Cardiac muscle cell (in vitro differentiated cells and primary cell): ENCODE data around the gene TCP11L2. TPM values are rescaled to one million over a fixed set of nuclear protein-coding genes. Genes with fewer than 3 reads are reported as not detected.
"Not testable (repeated sequence)": the region's sequence is repeated elsewhere in the genome, so short reads cannot be mapped to it uniquely, and the experiment has no call there.

ENCODE experiments used
- DNase-seq, 2 donors: peaks; one replicate each; pipeline versions ENCODE4 v3.0.0 to v3.0.0-alpha.2; 2010 to 2017; ENCODE audit warnings: low read depth in 1 of 2, low spot score in 1 of 2
- H3K27ac ChIP-seq: fragments of 200-600 bp; sonication (generic); 2 replicates; pipeline ENCODE4 v1.5.1; 2016
- H3K27me3 ChIP-seq: fragments of 200-600 bp; sonication (generic); 2 replicates; pipeline ENCODE4 v1.6.0; 2016; ENCODE audit warnings: control low read depth
- H3K36me3 ChIP-seq: fragments of 200-600 bp; sonication (generic); 2 replicates; pipeline ENCODE4 v1.5.1; 2016; ENCODE audit warnings: control low read depth
- H3K4me1 ChIP-seq: fragments of 200-600 bp; sonication (generic); 2 replicates; pipeline ENCODE4 v1.8.1; 2017; ENCODE audit warnings: low read depth, mild to moderate bottlenecking, mixed run types
- H3K4me3 ChIP-seq: fragments of 200-600 bp; sonication (generic); 2 replicates; pipeline ENCODE4 v1.5.1; 2016; ENCODE audit warnings: mild to moderate bottlenecking
- H3K9me3 ChIP-seq: fragments of 200-600 bp; sonication (generic); 2 replicates; pipeline ENCODE4 v1.5.1; 2017; ENCODE audit warnings: low read depth, mild to moderate bottlenecking, control low read depth
- CTCF ChIP-seq: IDR thresholded peaks from 2 replicates; pipeline ENCODE4 v1.5.1; 2012; ENCODE audit warnings: low read depth, mild to moderate bottlenecking, low read length
- polyA plus RNA-seq: library from polyadenylated mRNA; unstranded; fragments of >200 nt; fragmentation: Nextera tagmentation; extraction: Ambion mirVana; gene quantifications from 2 replicates; pipeline ENCODE4 v1.2.1, GENCODE V29; 2016
- total RNA-seq: library from RNA; depleted of rRNA; stranded (reverse); fragments of >200 nt; gene quantifications from 2 replicates; pipeline ENCODE4 v1.2.3, GENCODE V29; 2016

TCP11L2 gene
- total and polyA plus RNA-seq, 2 experiments from 2014 or later = 9.0 to 22.1 TPM

DNA sequence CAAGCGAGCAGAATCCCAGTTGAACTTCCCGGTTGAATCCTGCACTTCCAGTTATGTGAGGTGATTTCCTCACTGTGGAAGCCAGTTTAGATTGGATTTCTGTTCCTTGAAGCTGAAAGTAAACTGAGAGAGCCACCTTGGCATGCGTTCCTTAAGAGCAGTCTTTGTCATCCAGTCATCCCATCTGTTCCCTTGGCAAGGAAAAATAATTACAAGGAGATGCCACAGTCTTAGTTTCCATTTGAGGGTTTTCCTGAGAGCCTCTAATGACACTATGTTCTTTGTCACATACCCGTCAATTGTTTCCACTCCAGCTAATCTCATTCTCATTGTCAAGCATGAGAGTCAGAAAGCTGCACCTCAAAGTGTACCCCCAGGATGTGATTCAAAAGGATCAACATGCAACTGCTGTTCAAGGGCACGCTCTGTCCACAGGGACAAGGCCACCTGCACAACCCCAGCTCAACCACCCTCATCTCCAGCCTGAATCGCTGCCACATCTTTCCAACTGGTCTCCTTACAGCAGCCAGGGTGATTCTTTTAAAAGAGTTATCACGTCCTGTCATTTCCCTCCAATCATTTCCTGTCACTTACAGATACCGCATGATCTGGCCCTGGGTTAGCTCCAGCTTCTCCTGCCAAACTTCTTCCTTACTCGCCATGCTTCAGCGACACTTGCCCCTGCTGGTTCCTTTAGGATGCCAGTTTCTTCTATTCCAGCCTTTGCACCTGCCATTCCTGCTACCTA, 18.0 kb upstream of the TCP11L2 start:
- Histone ChIP-seq H3K4me1 (peaks cover 23% of the 10 kb centered on the region), H3K27ac (no peak overlapping the region), H3K36me3 (no peaks in the 10 kb centered on the region), H3K27me3 (no peaks in the 10 kb centered on the region), H3K4me3 (no peak overlapping the region), H3K9me3 (no peaks in the 10 kb centered on the region)
- TF ChIP-seq CTCF = no peak
- DNase-seq = no peak

DNA sequence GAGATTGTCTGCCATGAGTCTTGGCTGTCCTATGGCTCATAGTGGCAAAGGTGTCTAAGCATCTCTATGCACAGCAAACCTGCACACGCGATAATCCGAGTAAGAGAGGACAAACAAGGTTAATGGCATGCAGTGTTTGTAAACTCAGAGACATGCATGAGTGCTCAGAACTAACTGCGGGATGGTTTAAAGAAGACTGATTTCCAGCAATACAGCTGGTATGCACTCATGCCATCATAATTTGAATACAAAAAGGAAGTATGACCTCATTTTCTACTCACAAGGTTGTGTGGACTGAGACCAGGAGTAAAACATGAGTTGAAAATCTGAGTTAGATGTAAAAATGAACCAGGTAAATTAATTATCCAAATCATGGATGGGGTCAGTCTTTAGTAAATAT, 16.6 kb upstream of the TCP11L2 start:
- no peak for DNase-seq
- H3K36me3 ChIP-seq = no peaks in the 10 kb centered on the region
- H3K4me1 ChIP-seq = peaks cover 16% of the 10 kb centered on the region
- no peak for TF ChIP-seq CTCF
- no peak overlapping the region for H3K4me3 ChIP-seq
- H3K27ac ChIP-seq = no peak overlapping the region
- no peaks in the 10 kb centered on the region for H3K9me3 ChIP-seq
- no peaks in the 10 kb centered on the region for H3K27me3 ChIP-seq

DNA sequence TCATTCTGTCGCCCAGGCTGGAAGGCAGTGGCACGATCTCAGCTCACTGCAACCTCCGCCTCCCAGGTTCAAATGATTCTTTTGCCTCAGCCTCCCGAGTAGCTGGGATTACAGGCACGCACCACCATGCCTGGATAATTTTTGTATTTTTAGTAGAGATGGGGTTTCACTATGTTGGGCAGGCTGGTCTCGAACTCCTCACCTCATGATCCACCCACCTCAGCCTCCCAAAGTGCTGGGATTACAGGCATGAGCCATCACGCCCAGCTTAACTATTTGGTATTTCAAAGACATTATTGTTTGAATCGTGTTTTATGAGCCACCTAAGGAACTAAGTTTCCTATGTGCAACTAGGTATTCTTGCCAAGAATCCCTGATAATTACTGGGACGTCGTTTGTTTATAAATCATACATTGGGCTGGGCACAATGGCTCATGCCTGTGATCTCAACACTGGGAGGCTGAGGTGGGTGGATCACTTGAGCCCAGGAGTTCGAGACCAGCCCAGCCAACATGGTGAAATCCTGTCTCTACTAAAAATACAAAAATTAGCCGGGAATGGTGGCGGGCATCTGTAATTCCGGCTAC, 15.9 kb upstream of the TCP11L2 start:
- not testable (repeated sequence) for H3K4me1 ChIP-seq, DNase-seq, H3K4me3 ChIP-seq, H3K36me3 ChIP-seq, H3K9me3 ChIP-seq, H3K27ac ChIP-seq, H3K27me3 ChIP-seq

DNA sequence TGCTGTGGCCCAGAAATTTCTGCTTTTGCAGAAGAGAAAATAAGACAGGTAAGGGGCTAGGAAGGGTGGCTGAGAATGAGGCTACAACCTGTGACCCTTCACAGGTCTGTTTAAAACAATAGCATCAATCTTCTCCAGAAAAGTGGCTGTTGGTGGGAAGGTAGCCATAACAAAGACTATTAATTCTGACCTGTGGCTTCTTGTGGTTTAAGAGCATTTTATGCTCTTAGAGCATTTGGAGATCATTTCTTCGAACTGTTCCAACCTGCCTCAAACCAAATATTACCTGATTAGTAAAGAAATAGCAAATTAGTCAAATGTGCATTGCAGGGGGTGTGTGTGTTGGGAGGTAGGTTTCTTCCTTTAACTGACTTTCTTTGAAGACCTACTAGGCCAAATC, 15.2 kb upstream of the TCP11L2 start:
- Histone ChIP-seq H3K9me3 (no peaks in the 10 kb centered on the region), H3K4me1 (peaks cover 8% of the 10 kb centered on the region), H3K27me3 (no peaks in the 10 kb centered on the region), H3K4me3 (no peak overlapping the region), H3K36me3 (no peaks in the 10 kb centered on the region), H3K27ac (no peak overlapping the region)
- DNase-seq = no peak
- TF ChIP-seq CTCF = no peak

DNA sequence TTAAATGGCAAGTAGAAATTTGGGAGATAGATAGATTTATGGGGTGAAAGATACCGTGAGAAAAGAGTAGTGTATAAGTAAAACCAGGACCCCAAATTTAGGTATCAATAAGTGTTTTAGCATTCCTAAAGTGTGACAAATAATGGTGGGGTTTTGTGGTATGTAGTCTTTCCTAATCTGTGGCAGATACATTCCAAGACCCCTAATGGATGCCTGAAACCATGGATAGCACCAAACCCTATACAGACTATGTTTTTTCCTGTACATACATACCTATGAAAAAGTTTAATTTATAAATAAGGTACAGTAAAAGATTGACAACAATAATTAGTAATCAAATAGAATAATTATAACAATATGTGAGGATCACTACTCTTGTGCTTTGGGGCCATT, 14.4 kb upstream of the TCP11L2 start:
- DNase-seq = peak in 1 of 2 donors; percentile 6
- no peaks in the 10 kb centered on the region for H3K36me3 ChIP-seq
- no peaks in the 10 kb centered on the region for H3K9me3 ChIP-seq
- H3K4me3 ChIP-seq = no peak overlapping the region
- H3K27ac ChIP-seq = no peak overlapping the region
- no peaks in the 10 kb centered on the region for H3K27me3 ChIP-seq
- peaks cover 8% of the 10 kb centered on the region for H3K4me1 ChIP-seq
- no peak for TF ChIP-seq CTCF

DNA sequence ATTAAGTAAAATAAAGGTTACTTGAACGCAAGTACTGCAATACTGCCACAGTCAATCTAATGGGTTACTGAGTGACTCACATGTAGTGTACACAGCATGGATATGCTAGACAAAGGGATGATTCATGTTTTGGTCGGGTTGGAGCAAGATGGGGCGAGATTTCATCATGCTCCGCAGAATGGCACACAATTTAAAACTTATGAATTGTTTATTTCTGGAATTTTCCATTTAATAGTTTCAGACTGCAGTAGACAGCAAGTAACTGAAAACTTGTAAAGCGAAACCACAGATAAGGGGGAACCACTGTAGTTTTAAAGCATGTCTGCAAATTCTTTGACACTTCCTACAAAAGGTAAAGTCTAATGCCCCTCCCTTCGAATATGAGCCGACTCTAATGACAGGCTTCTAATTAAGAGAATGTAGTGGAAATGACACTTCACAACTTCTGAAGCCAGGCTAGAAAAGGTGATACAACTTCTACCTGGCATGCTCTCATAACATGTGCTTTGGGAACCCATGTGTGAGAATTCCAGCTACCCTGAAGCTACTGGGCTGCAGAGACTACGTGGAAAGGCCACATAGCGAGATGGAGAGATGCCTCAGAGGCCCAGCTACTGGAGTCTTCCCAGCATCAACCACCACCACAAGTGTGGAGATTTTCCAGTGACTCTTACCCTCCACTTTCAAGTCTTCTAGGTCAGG, 13.9 kb upstream of the TCP11L2 start:
- Histone ChIP-seq H3K4me1 (peaks cover 8% of the 10 kb centered on the region), H3K4me3 (no peak overlapping the region), H3K27ac (no peak overlapping the region), H3K36me3 (no peaks in the 10 kb centered on the region), H3K27me3 (no peaks in the 10 kb centered on the region), H3K9me3 (no peaks in the 10 kb centered on the region)
- no peak for TF ChIP-seq CTCF
- peak in 1 of 2 donors; percentile 94 for DNase-seq
